Measurements from ENCODE around the gene FHL2. TPM values are rescaled to one million over a fixed set of nuclear protein-coding genes. Genes with fewer than 3 reads are reported as not detected.

The FHL2 gene
- total RNA-seq, 1 donor from 2014 or later: 0.16 TPM

- Mint-ChIP-seq H3K27ac (no peak overlapping the region), H3K36me3 (ENCODE audit: low read depth) (no peaks in the 10 kb centered on the region), H3K4me3 (no peak overlapping the region), H3K4me1 (no peaks in the 10 kb centered on the region), H3K27me3 (peaks cover 6% of the 10 kb centered on the region), H3K9me3 (no peaks in the 10 kb centered on the region)
- intact Hi-C loops (cut with micrococcal nuclease): no loop called here
- no peak for DNase-seq
- POLR2A ChIA-PET: no interaction called here
- CTCF ChIA-PET: no interaction called here
- ATAC-seq (ENCODE audit: low read depth): no peak
- TF ChIP-seq CTCF (IDR thresholded peaks at IDR 0.05): no peak
These were observed 15.3 kb downstream of the FHL2 start for GRCh38 chr2:105383432-105384166.

GRCh38 chr2:105382177-105382576 is 16.7 kb downstream of the FHL2 start:
- Mint-ChIP-seq H3K36me3 (ENCODE audit: low read depth) (no peaks in the 10 kb centered on the region), H3K4me3 (no peak overlapping the region), H3K9me3 (no peaks in the 10 kb centered on the region), H3K4me1 (no peaks in the 10 kb centered on the region), H3K27ac (no peak overlapping the region), H3K27me3 (peaks cover 3% of the 10 kb centered on the region)
- intact Hi-C loops (cut with micrococcal nuclease): no loop called here
- ChIA-PET CTCF (no interaction called here), POLR2A (no interaction called here)
- no peak for TF ChIP-seq CTCF (IDR thresholded peaks at IDR 0.05)
- no peak for DNase-seq
- ATAC-seq (ENCODE audit: low read depth): no peak

- Mint-ChIP-seq H3K36me3 (ENCODE audit: low read depth) (no peaks in the 10 kb centered on the region), H3K27ac (no peak overlapping the region), H3K9me3 (no peaks in the 10 kb centered on the region), H3K27me3 (peaks cover 3% of the 10 kb centered on the region), H3K4me3 (no peak overlapping the region), H3K4me1 (no peaks in the 10 kb centered on the region)
- CTCF ChIA-PET: no interaction called here
- TF ChIP-seq CTCF (IDR thresholded peaks at IDR 0.05): no peak
- DNase-seq (no peak), ATAC-seq (ENCODE audit: low read depth) (no peak)
- POLR2A ChIA-PET: no interaction called here
- intact Hi-C loops (cut with micrococcal nuclease): no loop called here
These were observed 17.7 kb downstream of the FHL2 start for GRCh38 chr2:105381101-105381668.

- Mint-ChIP-seq H3K36me3 (ENCODE audit: low read depth) (no peaks in the 10 kb centered on the region), H3K4me1 (no peaks in the 10 kb centered on the region), H3K9me3 (no peaks in the 10 kb centered on the region), H3K27ac (no peak overlapping the region), H3K27me3 (peaks cover 3% of the 10 kb centered on the region), H3K4me3 (no peak overlapping the region)
- ChIA-PET POLR2A (no interaction called here), CTCF (no interaction called here)
- TF ChIP-seq CTCF (IDR thresholded peaks at IDR 0.05): no peak
- DNase-seq: no peak
- intact Hi-C loops (cut with micrococcal nuclease): no loop called here
- no peak for ATAC-seq (ENCODE audit: low read depth)
These were observed 18.3 kb downstream of the FHL2 start for GRCh38 chr2:105380432-105381100.

GRCh38 chr2:105379741-105380186 is 19.1 kb downstream of the FHL2 start:
- ChIA-PET POLR2A (no interaction called here), CTCF (interaction anchor here (1.2 kb wide), 1 partner anchor 13 kb away, joined by 3 read pairs; no protein-coding TSS in a partner anchor)
- ATAC-seq (ENCODE audit: low read depth) (no peak), DNase-seq (no peak)
- TF ChIP-seq CTCF (IDR thresholded peaks at IDR 0.05): no peak
- H3K4me3 Mint-ChIP-seq: no peak overlapping the region
- H3K36me3 Mint-ChIP-seq (ENCODE audit: low read depth): no peaks in the 10 kb centered on the region
- intact Hi-C loops (cut with micrococcal nuclease): no loop called here
- no peak overlapping the region for H3K27ac Mint-ChIP-seq
- H3K9me3 Mint-ChIP-seq: no peaks in the 10 kb centered on the region
- no peaks in the 10 kb centered on the region for H3K4me1 Mint-ChIP-seq
- H3K27me3 Mint-ChIP-seq: peaks cover 3% of the 10 kb centered on the region
